ENCODE results near the gene ATXN1.

DNA sequence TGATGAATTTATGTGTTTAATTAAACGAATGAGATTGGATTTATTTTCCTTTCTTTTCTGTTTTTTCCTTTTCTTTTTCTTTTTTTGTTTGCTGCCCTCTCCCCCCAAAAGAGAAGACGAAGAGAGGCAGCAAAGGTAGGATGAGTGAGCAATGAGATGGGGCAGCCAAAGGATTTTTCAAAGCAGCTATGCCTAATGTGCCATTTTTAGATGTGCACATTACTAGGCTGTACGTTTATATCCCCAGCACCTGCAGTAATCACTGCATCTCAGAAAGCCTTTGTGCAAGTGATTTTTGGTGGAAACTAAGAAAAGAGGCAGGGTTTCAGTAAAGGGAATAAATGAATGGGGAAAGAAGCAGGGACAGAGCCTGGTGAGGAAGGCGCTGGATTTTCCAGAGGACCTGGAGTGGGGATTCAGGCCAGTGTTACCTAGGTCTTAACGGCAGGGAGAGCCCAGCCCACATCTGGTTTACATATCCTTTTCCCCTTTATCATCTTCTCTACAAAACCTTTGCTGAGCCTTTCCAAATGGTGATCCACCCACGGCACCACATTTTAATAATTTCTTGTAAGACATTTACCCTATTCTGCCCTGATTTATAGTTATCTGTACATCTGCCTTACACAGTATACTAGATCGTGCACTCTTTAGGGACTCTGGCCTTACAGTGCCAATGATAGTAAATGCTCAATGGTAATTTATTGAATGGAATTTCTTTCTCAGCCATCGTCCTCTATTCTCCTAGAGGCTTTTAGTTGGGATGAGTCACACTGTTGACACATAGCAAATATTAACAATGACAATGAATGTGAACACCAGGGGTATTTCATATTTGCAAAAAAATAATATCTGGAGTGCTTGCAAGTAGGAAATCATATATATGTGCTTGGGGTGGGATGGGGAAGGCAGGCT is 38.3 kb upstream of the ATXN1 start:
- TF ChIP-seq, protein P1, sequence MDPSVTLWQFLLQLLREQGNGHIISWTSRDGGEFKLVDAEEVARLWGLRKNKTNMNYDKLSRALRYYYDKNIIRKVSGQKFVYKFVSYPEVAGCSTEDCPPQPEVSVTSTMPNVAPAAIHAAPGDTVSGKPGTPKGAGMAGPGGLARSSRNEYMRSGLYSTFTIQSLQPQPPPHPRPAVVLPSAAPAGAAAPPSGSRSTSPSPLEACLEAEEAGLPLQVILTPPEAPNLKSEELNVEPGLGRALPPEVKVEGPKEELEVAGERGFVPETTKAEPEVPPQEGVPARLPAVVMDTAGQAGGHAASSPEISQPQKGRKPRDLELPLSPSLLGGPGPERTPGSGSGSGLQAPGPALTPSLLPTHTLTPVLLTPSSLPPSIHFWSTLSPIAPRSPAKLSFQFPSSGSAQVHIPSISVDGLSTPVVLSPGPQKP (IDR thresholded peaks at IDR 0.05; ENCODE audit: low read depth, low read length) = no peak
- no peak for TF ChIP-seq RAD21 (conservative IDR thresholded peaks at IDR 0.05 in 1 of 2, IDR thresholded peaks at IDR 0.05 in 1 of 2)
